ENCODE results near the gene KIF12.

Gene KIF12

GRCh38 chr9:114055894-114056293, 43.2 kb downstream of the KIF12 start:
- Histone ChIP-seq H3K4ac (ENCODE audit: low read depth in 1 of 2, low read length in 2 of 2) (no peak overlapping the region), H2AK5ac (ENCODE audit: low read length, severe bottlenecking) (no peak overlapping the region), H2BK12ac (ENCODE audit: low read length in 2 of 2) (no peak overlapping the region), H3K4me1 (ENCODE audit: control insufficient read depth, insufficient read depth, low read depth, low read length) (peaks cover 6% of the 10 kb centered on the region), H3K9me3 (ENCODE audit: control insufficient read depth, low read length) (no peaks in the 10 kb centered on the region), H3K14ac (ENCODE audit: low read length in 2 of 2) (no peak overlapping the region), H3K79me1 (replicated peaks; ENCODE audit: low read length, poor library complexity, severe bottlenecking) (peaks cover 9% of the 10 kb centered on the region), H3K27me3 (ENCODE audit: control insufficient read depth in 1 of 2, insufficient read depth in 1 of 2, low read length in 2 of 2) (no peaks in the 10 kb centered on the region), H4K8ac (ENCODE audit: low read length) (no peak overlapping the region), H2BK5ac (ENCODE audit: low read depth, low read length, poor library complexity, severe bottlenecking) (no peak overlapping the region), H3K27ac (ENCODE audit: low read length, poor library complexity, severe bottlenecking) (no peak overlapping the region), H3K23ac (ENCODE audit: low read length in 2 of 2) (no peak overlapping the region), H3K4me3 (ENCODE audit: insufficient read depth in 1 of 2, low read depth in 1 of 2, low read length in 2 of 2) (no peak overlapping the region), H2AFZ (ENCODE audit: low read depth, low read length) (no peak overlapping the region), H3K9ac (ENCODE audit: low read length) (no peak overlapping the region), H2BK120ac (ENCODE audit: low read depth, low read length) (no peak overlapping the region), H3K4me2 (ENCODE audit: low read length, poor library complexity, severe bottlenecking) (no peak overlapping the region), H4K91ac (ENCODE audit: low read length) (no peak overlapping the region), H2BK15ac (ENCODE audit: low read depth, poor library complexity, severe bottlenecking) (no peak overlapping the region), H3K18ac (ENCODE audit: low read depth in 1 of 2, low read length in 2 of 2) (no peak overlapping the region), H3K36me3 (ENCODE audit: control insufficient read depth in 1 of 2, insufficient read depth in 2 of 2, low read depth in 1 of 2, low read length in 2 of 2) (peaks cover 45 to 52% of the 10 kb centered on the region in 2 experiments)
- 100% methylated on average over 5 of the region's 7 CpGs for WGBS
- DNase-seq, result no peak

GRCh38 chr9:114055061-114055460, 44.0 kb downstream of the KIF12 start:
- Histone ChIP-seq H2BK120ac (ENCODE audit: low read depth, low read length) (no peak overlapping the region), H2BK15ac (ENCODE audit: low read depth, poor library complexity, severe bottlenecking) (no peak overlapping the region), H3K4me1 (ENCODE audit: control insufficient read depth, insufficient read depth, low read depth, low read length) (peaks cover 5% of the 10 kb centered on the region), H3K27ac (ENCODE audit: low read length, poor library complexity, severe bottlenecking) (no peak overlapping the region), H3K27me3 (ENCODE audit: control insufficient read depth in 1 of 2, insufficient read depth in 1 of 2, low read length in 2 of 2) (no peaks in the 10 kb centered on the region), H3K9ac (ENCODE audit: low read length) (no peak overlapping the region), H2AK5ac (ENCODE audit: low read length, severe bottlenecking) (no peak overlapping the region), H3K18ac (ENCODE audit: low read depth in 1 of 2, low read length in 2 of 2) (no peak overlapping the region), H4K91ac (ENCODE audit: low read length) (no peak overlapping the region), H3K4ac (ENCODE audit: low read depth in 1 of 2, low read length in 2 of 2) (no peak overlapping the region), H3K4me2 (ENCODE audit: low read length, poor library complexity, severe bottlenecking) (no peak overlapping the region), H2BK12ac (ENCODE audit: low read length in 2 of 2) (no peak overlapping the region), H3K23ac (ENCODE audit: low read length in 2 of 2) (peak overlapping the region in 1 of 2 experiments; percentile 6), H3K4me3 (ENCODE audit: insufficient read depth in 1 of 2, low read depth in 1 of 2, low read length in 2 of 2) (no peak overlapping the region), H3K79me1 (replicated peaks; ENCODE audit: low read length, poor library complexity, severe bottlenecking) (peaks cover 11% of the 10 kb centered on the region), H2AFZ (ENCODE audit: low read depth, low read length) (no peak overlapping the region), H4K8ac (ENCODE audit: low read length) (no peak overlapping the region), H3K14ac (ENCODE audit: low read length in 2 of 2) (no peak overlapping the region), H3K9me3 (ENCODE audit: control insufficient read depth, low read length) (no peaks in the 10 kb centered on the region), H3K36me3 (ENCODE audit: control insufficient read depth in 1 of 2, insufficient read depth in 2 of 2, low read depth in 1 of 2, low read length in 2 of 2) (peaks cover 53 to 59% of the 10 kb centered on the region in 2 experiments), H2BK5ac (ENCODE audit: low read depth, low read length, poor library complexity, severe bottlenecking) (no peak overlapping the region)
- 98% methylated on average over 18 of the region's 18 CpGs for WGBS
- no peak for DNase-seq

GRCh38 chr9:114054191-114054690, 44.9 kb downstream of the KIF12 start:
- WGBS, result 85% methylated on average over 10 of the region's 10 CpGs
- H3K9ac ChIP-seq (ENCODE audit: low read length), result no peak overlapping the region
- H2BK12ac ChIP-seq (ENCODE audit: low read length in 2 of 2), result no peak overlapping the region
- no peak for DNase-seq
- H3K36me3 ChIP-seq (ENCODE audit: control insufficient read depth in 1 of 2, insufficient read depth in 2 of 2, low read depth in 1 of 2, low read length in 2 of 2), result peaks cover 61 to 67% of the 10 kb centered on the region in 2 experiments
- H3K27me3 ChIP-seq (ENCODE audit: control insufficient read depth in 1 of 2, insufficient read depth in 1 of 2, low read length in 2 of 2), result no peaks in the 10 kb centered on the region
- no peak overlapping the region for H2BK15ac ChIP-seq (ENCODE audit: low read depth, poor library complexity, severe bottlenecking)
- H3K18ac ChIP-seq (ENCODE audit: low read depth in 1 of 2, low read length in 2 of 2), result no peak overlapping the region
- no peak overlapping the region for H2AFZ ChIP-seq (ENCODE audit: low read depth, low read length)
- H3K4me3 ChIP-seq (ENCODE audit: insufficient read depth in 1 of 2, low read depth in 1 of 2, low read length in 2 of 2), result no peak overlapping the region
- H2BK5ac ChIP-seq (ENCODE audit: low read depth, low read length, poor library complexity, severe bottlenecking), result no peak overlapping the region
- no peak overlapping the region for H2BK120ac ChIP-seq (ENCODE audit: low read depth, low read length)
- H3K9me3 ChIP-seq (ENCODE audit: control insufficient read depth, low read length), result no peaks in the 10 kb centered on the region
- no peak overlapping the region for H4K91ac ChIP-seq (ENCODE audit: low read length)
- no peak overlapping the region for H3K27ac ChIP-seq (ENCODE audit: low read length, poor library complexity, severe bottlenecking)
- no peak overlapping the region for H3K23ac ChIP-seq (ENCODE audit: low read length in 2 of 2)
- no peak overlapping the region for H4K8ac ChIP-seq (ENCODE audit: low read length)
- no peak overlapping the region for H3K4me2 ChIP-seq (ENCODE audit: low read length, poor library complexity, severe bottlenecking)
- peaks cover 12% of the 10 kb centered on the region for H3K79me1 ChIP-seq (replicated peaks; ENCODE audit: low read length, poor library complexity, severe bottlenecking)
- H3K4ac ChIP-seq (ENCODE audit: low read depth in 1 of 2, low read length in 2 of 2), result no peak overlapping the region
- no peak overlapping the region for H2AK5ac ChIP-seq (ENCODE audit: low read length, severe bottlenecking)
- H3K14ac ChIP-seq (ENCODE audit: low read length in 2 of 2), result no peak overlapping the region
- H3K4me1 ChIP-seq (ENCODE audit: control insufficient read depth, insufficient read depth, low read depth, low read length), result peaks cover under 1% of the 10 kb centered on the region

- Histone ChIP-seq H3K4me3 (ENCODE audit: insufficient read depth in 1 of 2, low read depth in 1 of 2, low read length in 2 of 2) (no peak overlapping the region), H3K27me3 (ENCODE audit: control insufficient read depth in 1 of 2, insufficient read depth in 1 of 2, low read length in 2 of 2) (no peaks in the 10 kb centered on the region), H3K9ac (ENCODE audit: low read length) (no peak overlapping the region), H2AFZ (ENCODE audit: low read depth, low read length) (no peak overlapping the region), H3K14ac (ENCODE audit: low read length in 2 of 2) (peak overlapping the region in 1 of 2 experiments; percentile 21), H3K18ac (ENCODE audit: low read depth in 1 of 2, low read length in 2 of 2) (no peak overlapping the region), H3K27ac (ENCODE audit: low read length, poor library complexity, severe bottlenecking) (no peak overlapping the region), H3K4ac (ENCODE audit: low read depth in 1 of 2, low read length in 2 of 2) (no peak overlapping the region), H2BK5ac (ENCODE audit: low read depth, low read length, poor library complexity, severe bottlenecking) (no peak overlapping the region), H3K9me3 (ENCODE audit: control insufficient read depth, low read length) (no peaks in the 10 kb centered on the region), H4K91ac (ENCODE audit: low read length) (no peak overlapping the region), H2BK12ac (ENCODE audit: low read length in 2 of 2) (no peak overlapping the region), H2AK5ac (ENCODE audit: low read length, severe bottlenecking) (no peak overlapping the region), H3K79me1 (replicated peaks; ENCODE audit: low read length, poor library complexity, severe bottlenecking) (peaks cover 13% of the 10 kb centered on the region), H2BK15ac (ENCODE audit: low read depth, poor library complexity, severe bottlenecking) (no peak overlapping the region), H3K23ac (ENCODE audit: low read length in 2 of 2) (no peak overlapping the region), H4K8ac (ENCODE audit: low read length) (no peak overlapping the region), H3K36me3 (ENCODE audit: control insufficient read depth in 1 of 2, insufficient read depth in 2 of 2, low read depth in 1 of 2, low read length in 2 of 2) (peaks cover 69 to 75% of the 10 kb centered on the region in 2 experiments), H2BK120ac (ENCODE audit: low read depth, low read length) (no peak overlapping the region), H3K4me2 (ENCODE audit: low read length, poor library complexity, severe bottlenecking) (no peak overlapping the region), H3K4me1 (ENCODE audit: control insufficient read depth, insufficient read depth, low read depth, low read length) (no peaks in the 10 kb centered on the region)
- no peak for DNase-seq
- WGBS, result 97% methylated on average over 8 of the region's 8 CpGs
Measured at GRCh38 chr9:114053246-114054005, 45.7 kb downstream of the KIF12 start.

All from mesenchymal stem cell (in vitro differentiated cells and primary cell).